HG02642 (cell line): ENCODE measurements around the gene SMAD3.
A peak's percentile ranks its signal among the peaks of the same experiment; 100 is the strongest.

Source experiments
- ATAC-seq: cut with Tn5 transposase; IDR thresholded peaks from one replicate; pipeline ENCODE4 v1.9.1; 2021; ENCODE audit warnings: mild to moderate bottlenecking; ENCODE audit not compliant: unreplicated experiment, poor library complexity

Gene SMAD3

GRCh38 chr15:67077641-67078215, 12.3 kb downstream of the SMAD3 start:
- ATAC-seq = no peak

GRCh38 chr15:67079361-67079760, 14.0 kb downstream of the SMAD3 start:
- ATAC-seq = no peak

GRCh38 chr15:67080118-67080899, 14.9 kb downstream of the SMAD3 start:
- ATAC-seq = no peak

- ATAC-seq = peak; percentile 59
These were observed 15.6 kb downstream of the SMAD3 start for GRCh38 chr15:67080900-67081431.

GRCh38 chr15:67082007-67082536, 16.7 kb downstream of the SMAD3 start:
- no peak for ATAC-seq

- no peak for ATAC-seq
These were observed 17.8 kb downstream of the SMAD3 start for GRCh38 chr15:67083135-67083762.

GRCh38 chr15:67084561-67084960, 19.2 kb downstream of the SMAD3 start:
- no peak for ATAC-seq

GRCh38 chr15:67085237-67085817, 19.9 kb downstream of the SMAD3 start:
- ATAC-seq = no peak

- ATAC-seq = peak; percentile 41
These were observed 20.6 kb downstream of the SMAD3 start for GRCh38 chr15:67085818-67086636.

- ATAC-seq = no peak
These were observed 21.2 kb downstream of the SMAD3 start for GRCh38 chr15:67086637-67086914.

- no peak for ATAC-seq
These were observed 22.2 kb downstream of the SMAD3 start for GRCh38 chr15:67087507-67088172.

- ATAC-seq = no peak
These were observed 24.1 kb downstream of the SMAD3 start for GRCh38 chr15:67089217-67090193.

GRCh38 chr15:67090297-67091070, 25.1 kb downstream of the SMAD3 start:
- no peak for ATAC-seq

GRCh38 chr15:67091071-67091979, 25.9 kb downstream of the SMAD3 start:
- ATAC-seq = peak; percentile 69

- no peak for ATAC-seq
These were observed 26.7 kb downstream of the SMAD3 start for GRCh38 chr15:67091980-67092677.
